ENCODE results near the gene PNCK. TPM values are rescaled to one million over a fixed set of nuclear protein-coding genes. Genes with fewer than 3 reads are reported as not detected.

Gene PNCK
- total RNA-seq, 1 experiment from 2014 or later = 26.8 TPM

DNA sequence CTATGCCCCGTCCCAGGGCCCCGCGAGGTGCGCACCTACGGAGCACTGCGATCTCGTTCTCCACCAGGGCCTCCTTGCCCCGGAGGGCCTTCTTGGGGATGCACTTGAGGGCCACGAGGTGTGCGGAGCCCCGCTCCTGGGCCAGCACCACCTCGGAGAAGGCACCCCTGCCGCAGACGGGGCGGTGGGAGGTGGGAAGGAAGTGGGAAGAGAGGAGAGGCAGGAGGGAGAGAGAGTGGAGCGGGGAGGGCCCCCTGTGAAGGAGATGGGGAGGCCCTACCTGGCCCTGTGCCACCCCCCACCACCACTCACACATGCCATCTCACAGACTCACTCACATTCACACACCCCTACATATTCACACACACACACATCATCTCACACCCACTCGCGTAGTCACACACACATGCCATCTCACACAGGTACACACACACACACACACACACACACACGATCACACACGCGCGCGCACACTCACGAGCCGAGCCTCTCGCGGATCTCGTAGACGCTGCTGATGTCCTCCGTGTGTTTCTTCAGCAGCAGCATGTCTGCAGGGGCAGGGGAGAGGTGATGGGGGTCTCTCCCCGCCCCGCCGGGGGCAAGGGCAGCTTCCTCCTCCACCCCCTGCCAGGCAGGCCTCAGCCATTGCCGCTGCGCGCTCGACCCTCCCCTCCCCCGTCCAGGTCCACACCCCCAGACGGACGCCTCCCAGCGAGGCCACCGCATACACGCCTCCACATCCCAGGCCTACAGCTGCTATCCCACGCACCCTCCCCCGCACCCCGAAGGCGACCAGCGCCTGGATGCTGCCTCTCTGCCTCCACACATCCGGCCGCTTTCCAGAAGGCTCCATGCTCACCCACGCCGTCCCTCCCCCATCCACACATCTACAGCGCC lies 834 bp downstream of the PNCK start:
- Histone ChIP-seq H3T11ph (ENCODE audit: low read length) (no peak overlapping the region), H4K20me1 (ENCODE audit: control insufficient read depth, insufficient read depth, insufficient read length) (no peaks in the 10 kb centered on the region), H3K56ac (ENCODE audit: insufficient read length, low read depth, low read length) (no peak overlapping the region), H4K5ac (ENCODE audit: insufficient read length, low read depth, low read length) (no peak overlapping the region), H3K18ac (ENCODE audit: insufficient read length, low read depth, low read length) (no peak overlapping the region), H3K23me2 (ENCODE audit: insufficient read length, low read depth, low read length, poor library complexity, severe bottlenecking) (no peaks in the 10 kb centered on the region), H3K79me2 (ENCODE audit: insufficient read depth, low read length) (no peaks in the 10 kb centered on the region), H2BK20ac (ENCODE audit: low read depth, low read length, poor library complexity, severe bottlenecking) (no peak overlapping the region), H4K8ac (replicated peaks; ENCODE audit: insufficient read length, low read depth, low read length) (no peak overlapping the region), H3K9me3 (ENCODE audit: control insufficient read depth, low read depth, low read length) (peaks cover 7% of the 10 kb centered on the region), H3K27ac (ENCODE audit: insufficient read length, low read depth, low read length) (no peak overlapping the region), H3K14ac (ENCODE audit: insufficient read depth, low read length) (no peak overlapping the region; the same call in 1 of the 2 replicates), H3K23ac (ENCODE audit: insufficient read length, low read depth, low read length) (no peak overlapping the region), H3K9ac (ENCODE audit: extremely low read depth, insufficient read length, low read length) (no peak overlapping the region), H3K4ac (ENCODE audit: low read depth, low read length) (no peak overlapping the region), H4K91ac (ENCODE audit: insufficient read length, low read depth, low read length) (no peak overlapping the region), H3K4me2 (ENCODE audit: insufficient read depth, insufficient read length, low read length) (no peak overlapping the region), H2BK15ac (ENCODE audit: low read depth, low read length) (no peak overlapping the region), H3K27me3 (ENCODE audit: insufficient read depth, low read length) (no peaks in the 10 kb centered on the region; the same call in 1 of the 2 replicates), H3K4me1 (ENCODE audit: insufficient read depth, low read length) (no peaks in the 10 kb centered on the region), H2AFZ (ENCODE audit: low read length) (no peak overlapping the region), H2AK5ac (ENCODE audit: insufficient read length, low read length) (no peak overlapping the region), H2BK5ac (ENCODE audit: insufficient read length, low read length) (no peak overlapping the region), H2BK120ac (ENCODE audit: low read depth, low read length, poor library complexity, severe bottlenecking) (no peak overlapping the region), H3K79me1 (ENCODE audit: insufficient read depth, low read depth, low read length, poor library complexity, severe bottlenecking) (no peaks in the 10 kb centered on the region), H2BK12ac (ENCODE audit: insufficient read length, low read depth, low read length) (no peak overlapping the region)
- DNase-seq = no peak
- H3K9me3 Mint-ChIP-seq = peaks cover 56 to 69% of the 10 kb centered on the region in 2 experiments
- peaks cover 10 to 25% of the 10 kb centered on the region in 2 experiments for H3K4me1 Mint-ChIP-seq
- H3K36me3 Mint-ChIP-seq (ENCODE audit: insufficient read depth in 1 of 3, low read depth in 3 of 3) = peaks cover 2 to 14% (median 10%) of the 10 kb centered on the region in 3 experiments; a peak in 4 of 7 replicates
- no peak for TF ChIP-seq CTCF (conservative IDR thresholded peaks at IDR 0.05)
- H3K27ac Mint-ChIP-seq = no peak overlapping the region
- no CpG with 5 or more reads among the region's 53 CpGs for WGBS (ENCODE audit: extremely low coverage, insufficient read length, low lambda C conversion rate)
- H3K27me3 Mint-ChIP-seq (ENCODE audit: low read depth) = peaks cover 18% of the 10 kb centered on the region
- H3K4me3 Mint-ChIP-seq = peak overlapping the region; percentile 47 to 72
